ENCODE data around the gene STX10. TPM values are rescaled to one million over a fixed set of nuclear protein-coding genes. Genes with fewer than 3 reads are reported as not detected.

Gene STX10
- total and polyA plus RNA-seq, 10 donors: 43.8 to 98.0 (median 67.6) TPM

DNA sequence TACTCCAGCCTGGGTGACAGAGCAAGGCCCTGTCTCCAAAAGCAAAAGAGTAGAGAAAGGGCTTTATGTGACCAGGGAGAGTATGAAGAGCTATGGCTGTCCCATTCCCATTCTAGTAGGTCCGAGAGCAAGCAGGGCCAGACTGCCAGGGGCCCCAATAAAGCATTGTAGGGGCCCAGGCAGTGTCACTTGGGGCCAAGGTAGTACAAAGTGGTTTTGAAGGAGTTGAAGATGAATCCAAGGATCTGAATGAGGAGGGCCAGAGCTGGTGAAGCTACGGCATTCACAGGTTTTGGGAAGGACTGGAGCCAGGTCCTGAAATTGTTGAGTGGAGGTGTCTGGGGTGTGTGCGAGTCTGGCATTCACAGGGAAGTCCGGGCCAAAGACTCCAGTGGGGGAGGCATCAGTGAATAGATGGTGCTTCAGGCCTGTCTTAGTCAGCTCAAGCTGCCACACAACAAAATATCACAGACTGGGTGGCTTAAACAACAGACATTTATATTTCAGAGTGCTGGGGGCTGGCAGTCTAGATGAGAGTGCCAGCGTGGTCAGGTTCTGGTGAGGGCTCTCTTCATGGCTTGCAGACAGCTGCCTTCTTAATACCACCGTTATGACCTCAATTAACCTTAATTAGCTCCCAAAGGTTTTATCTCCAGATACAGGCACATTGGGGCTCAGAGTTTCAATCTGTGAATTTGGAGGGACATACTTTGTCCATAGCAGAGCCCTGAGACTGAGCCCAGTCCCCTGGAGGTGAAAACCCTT is 22.2 kb downstream of the STX10 start:
- DNase-seq: no peak
- no peaks in the 10 kb centered on the region for H3K27me3 ChIP-seq (replicated peaks in 1 of 7)
- no peak overlapping the region for H3K27ac ChIP-seq
- peaks cover 0 to 34% (median 2%) of the 10 kb centered on the region in 6 donors for H3K36me3 ChIP-seq
- TF ChIP-seq POLR2A (IDR thresholded peaks at IDR 0.05) (no peak), POLR2AphosphoS5 (IDR thresholded peaks at IDR 0.05) (no peak)
- TF ChIP-seq, protein P1, sequence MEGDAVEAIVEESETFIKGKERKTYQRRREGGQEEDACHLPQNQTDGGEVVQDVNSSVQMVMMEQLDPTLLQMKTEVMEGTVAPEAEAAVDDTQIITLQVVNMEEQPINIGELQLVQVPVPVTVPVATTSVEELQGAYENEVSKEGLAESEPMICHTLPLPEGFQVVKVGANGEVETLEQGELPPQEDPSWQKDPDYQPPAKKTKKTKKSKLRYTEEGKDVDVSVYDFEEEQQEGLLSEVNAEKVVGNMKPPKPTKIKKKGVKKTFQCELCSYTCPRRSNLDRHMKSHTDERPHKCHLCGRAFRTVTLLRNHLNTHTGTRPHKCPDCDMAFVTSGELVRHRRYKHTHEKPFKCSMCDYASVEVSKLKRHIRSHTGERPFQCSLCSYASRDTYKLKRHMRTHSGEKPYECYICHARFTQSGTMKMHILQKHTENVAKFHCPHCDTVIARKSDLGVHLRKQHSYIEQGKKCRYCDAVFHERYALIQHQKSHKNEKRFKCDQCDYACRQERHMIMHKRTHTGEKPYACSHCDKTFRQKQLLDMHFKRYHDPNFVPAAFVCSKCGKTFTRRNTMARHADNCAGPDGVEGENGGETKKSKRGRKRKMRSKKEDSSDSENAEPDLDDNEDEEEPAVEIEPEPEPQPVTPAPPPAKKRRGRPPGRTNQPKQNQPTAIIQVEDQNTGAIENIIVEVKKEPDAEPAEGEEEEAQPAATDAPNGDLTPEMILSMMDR (IDR thresholded peaks at IDR 0.05 in 8 of 11, conservative IDR thresholded peaks at IDR 0.05 in 3 of 11): no peak
- intact Hi-C loops (cut with DNase I; ENCODE audit: low total_unique reads): no loop called here
- peaks cover 0 to 34% (median 5%) of the 10 kb centered on the region in 6 donors for H3K4me1 ChIP-seq
- H3K4me3 ChIP-seq: no peak overlapping the region
- 91 to 95% (median 92%) methylated on average over 6 of the region's 6 CpGs for WGBS, 5 donors
- no peaks in the 10 kb centered on the region for H3K9me3 ChIP-seq

DNA sequence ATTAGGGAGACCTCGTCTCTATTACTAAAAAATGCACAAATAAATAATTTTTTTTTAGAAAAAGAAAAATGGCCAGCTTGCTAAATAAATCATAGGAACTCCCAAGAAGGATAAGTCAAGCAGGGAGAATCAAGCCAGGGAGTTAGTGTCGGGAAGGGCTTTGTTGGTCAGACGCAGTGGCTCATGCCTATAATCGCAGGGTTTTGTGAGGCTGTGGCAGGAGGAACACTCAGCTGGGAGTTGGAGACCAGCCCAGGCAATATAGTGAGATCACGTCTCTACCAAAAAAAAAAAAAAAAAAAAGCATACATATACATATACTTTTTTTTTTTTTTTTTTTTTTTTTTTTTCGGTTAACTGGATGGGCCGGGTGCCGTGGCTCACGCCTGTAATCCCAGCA is 23.1 kb downstream of the STX10 start:
- no peak overlapping the region for H3K4me3 ChIP-seq
- no peaks in the 10 kb centered on the region for H3K9me3 ChIP-seq
- TF ChIP-seq POLR2A (IDR thresholded peaks at IDR 0.05): no peak
- TF ChIP-seq POLR2AphosphoS5 (IDR thresholded peaks at IDR 0.05): no peak
- TF ChIP-seq, protein P1 (IDR thresholded peaks at IDR 0.05 in 8 of 11, conservative IDR thresholded peaks at IDR 0.05 in 3 of 11): no peak
- DNase-seq: no peak
- H3K4me1 ChIP-seq: peaks cover 0 to 34% (median 2%) of the 10 kb centered on the region in 6 donors
- intact Hi-C loops (cut with DNase I; ENCODE audit: low total_unique reads): no loop called here
- no peak overlapping the region for H3K27ac ChIP-seq
- no peaks in the 10 kb centered on the region for H3K27me3 ChIP-seq (replicated peaks in 1 of 7)
- H3K36me3 ChIP-seq: peaks cover 0 to 30% (median 2%) of the 10 kb centered on the region in 6 donors
- 87 to 97% (median 96%) methylated on average over 8 to 9 of the region's 9 CpGs for WGBS, 5 donors

DNA sequence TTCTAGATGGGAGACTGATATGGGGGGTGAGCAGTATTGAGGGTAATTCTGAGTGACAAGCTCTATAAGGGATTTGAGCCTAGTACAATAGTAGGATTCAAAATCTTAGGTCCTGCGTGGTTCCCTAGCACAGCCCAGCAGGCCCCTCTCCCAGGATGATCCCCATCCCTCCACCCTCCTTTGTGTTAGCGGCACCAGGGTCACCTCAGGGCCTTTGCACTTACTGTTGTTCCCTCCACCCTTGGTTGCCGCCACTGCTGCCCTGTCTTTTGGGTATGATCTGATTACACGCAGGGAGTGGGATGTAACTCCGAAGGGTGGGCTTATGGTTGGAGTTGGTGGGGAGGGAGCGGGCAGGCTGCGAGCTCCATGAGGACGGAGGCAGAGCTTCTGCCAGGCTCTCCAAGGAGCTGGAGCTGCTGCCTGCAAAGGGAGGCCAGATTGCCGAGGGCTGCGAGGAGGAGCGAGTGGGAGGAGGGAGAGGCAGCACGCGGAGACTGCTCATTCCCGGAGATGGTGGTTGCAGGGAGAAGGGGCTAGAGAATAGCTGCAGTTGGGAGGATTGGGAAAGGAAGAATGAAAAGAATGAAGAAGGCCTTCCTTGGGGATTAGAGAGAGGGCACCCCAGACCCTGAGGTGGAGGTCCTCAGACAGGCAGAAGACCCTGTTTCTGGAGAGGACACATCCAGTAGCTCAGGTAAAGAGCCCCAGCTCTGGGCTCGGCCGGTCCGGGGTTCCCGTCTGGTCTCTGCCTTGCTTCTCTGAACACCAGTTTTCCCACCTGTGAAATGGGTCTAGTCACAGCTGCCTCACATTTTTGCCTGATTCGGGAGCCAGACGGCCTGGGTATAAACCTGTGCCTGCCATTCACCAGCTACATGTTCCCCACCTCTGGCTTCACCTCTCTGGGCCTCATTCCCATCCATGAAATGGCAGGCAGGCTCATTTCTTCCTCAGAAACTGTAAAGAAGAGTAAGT is 26.9 kb downstream of the STX10 start:
- no peaks in the 10 kb centered on the region for H3K9me3 ChIP-seq
- no peak overlapping the region for H3K27ac ChIP-seq
- no peak overlapping the region for H3K4me3 ChIP-seq
- DNase-seq: no peak
- peaks cover 0 to 39% (median 2%) of the 10 kb centered on the region in 6 donors for H3K36me3 ChIP-seq
- TF ChIP-seq POLR2AphosphoS5 (IDR thresholded peaks at IDR 0.05) (no peak), POLR2A (IDR thresholded peaks at IDR 0.05) (no peak)
- TF ChIP-seq, protein P1 (IDR thresholded peaks at IDR 0.05 in 8 of 11, conservative IDR thresholded peaks at IDR 0.05 in 3 of 11): no peak
- H3K4me1 ChIP-seq: peaks cover 11 to 56% (median 33%) of the 10 kb centered on the region in 6 donors
- intact Hi-C loops (cut with DNase I; ENCODE audit: low total_unique reads): no loop called here
- H3K27me3 ChIP-seq (replicated peaks in 1 of 7): no peaks in the 10 kb centered on the region
- WGBS, 5 donors: 88 to 94% (median 92%) methylated on average over 20 of the region's 20 CpGs
